Measurements from ENCODE around the gene ATP9A.

Gene ATP9A

GRCh38 chr20:51602131-51602530 is 166.1 kb downstream of the ATP9A start:
- DNase-seq (ENCODE audit: low read depth, low spot score): no peak
- H3K27ac ChIP-seq: no peak overlapping the region
- no peak for TF ChIP-seq EZH2 (IDR thresholded peaks at IDR 0.05)
- no peak for TF ChIP-seq FOXP2 (optimal IDR thresholded peaks at IDR 0.05; ENCODE audit: control extremely low read depth, extremely low read length, insufficient read depth)
- TF ChIP-seq POLR2AphosphoS5 (IDR thresholded peaks at IDR 0.05; ENCODE audit: borderline replicate concordance, low read depth, low read length): no peak

GRCh38 chr20:51600950-51601349 is 167.2 kb downstream of the ATP9A start:
- TF ChIP-seq FOXP2 (optimal IDR thresholded peaks at IDR 0.05; ENCODE audit: control extremely low read depth, extremely low read length, insufficient read depth) (no peak), POLR2AphosphoS5 (IDR thresholded peaks at IDR 0.05; ENCODE audit: borderline replicate concordance, low read depth, low read length) (no peak), EZH2 (IDR thresholded peaks at IDR 0.05) (no peak)
- DNase-seq (ENCODE audit: low read depth, low spot score): no peak
- H3K9ac ChIP-seq (ENCODE audit: insufficient read length): no peak overlapping the region
- no peaks in the 10 kb centered on the region for H3K9me3 ChIP-seq (ENCODE audit: low read depth, low read length)
- H3K4me3 ChIP-seq: no peak overlapping the region
- H3K27ac ChIP-seq: no peak overlapping the region
- H3K36me3 ChIP-seq (ENCODE audit: insufficient read depth, low read length): no peaks in the 10 kb centered on the region

More at GRCh38 chr20:51602131-51602530, 166.1 kb downstream of the ATP9A start:
- Histone ChIP-seq H3K9ac (ENCODE audit: insufficient read length) (no peak overlapping the region), H3K36me3 (ENCODE audit: insufficient read depth, low read length) (no peaks in the 10 kb centered on the region), H3K9me3 (ENCODE audit: low read depth, low read length) (no peaks in the 10 kb centered on the region), H3K4me3 (no peak overlapping the region)

GRCh38 chr20:51600016-51600420 is 168.2 kb downstream of the ATP9A start:
- DNase-seq (ENCODE audit: low read depth, low spot score): no peak
- Histone ChIP-seq H3K36me3 (ENCODE audit: insufficient read depth, low read length) (no peaks in the 10 kb centered on the region), H3K9me3 (ENCODE audit: low read depth, low read length) (no peaks in the 10 kb centered on the region), H3K9ac (ENCODE audit: insufficient read length) (no peak overlapping the region), H3K4me3 (no peak overlapping the region), H3K27ac (no peak overlapping the region)
- TF ChIP-seq POLR2AphosphoS5 (IDR thresholded peaks at IDR 0.05; ENCODE audit: borderline replicate concordance, low read depth, low read length) (no peak), FOXP2 (optimal IDR thresholded peaks at IDR 0.05; ENCODE audit: control extremely low read depth, extremely low read length, insufficient read depth) (no peak), EZH2 (IDR thresholded peaks at IDR 0.05) (no peak)

- no peak overlapping the region for H3K27ac ChIP-seq
- no peaks in the 10 kb centered on the region for H3K9me3 ChIP-seq (ENCODE audit: low read depth, low read length)
- no peaks in the 10 kb centered on the region for H3K36me3 ChIP-seq (ENCODE audit: insufficient read depth, low read length)
- H3K4me3 ChIP-seq: no peak overlapping the region
- no peak for DNase-seq (ENCODE audit: low read depth, low spot score)
- TF ChIP-seq POLR2AphosphoS5 (IDR thresholded peaks at IDR 0.05; ENCODE audit: borderline replicate concordance, low read depth, low read length) (no peak), FOXP2 (optimal IDR thresholded peaks at IDR 0.05; ENCODE audit: control extremely low read depth, extremely low read length, insufficient read depth) (no peak), EZH2 (IDR thresholded peaks at IDR 0.05) (no peak)
- no peak overlapping the region for H3K9ac ChIP-seq (ENCODE audit: insufficient read length)
These were observed 169.6 kb downstream of the ATP9A start for GRCh38 chr20:51598556-51598955.

- peak overlapping the region; percentile 63 for H3K4me3 ChIP-seq
- no peak for DNase-seq (ENCODE audit: low read depth, low spot score)
- no peaks in the 10 kb centered on the region for H3K36me3 ChIP-seq (ENCODE audit: insufficient read depth, low read length)
- no peak overlapping the region for H3K9ac ChIP-seq (ENCODE audit: insufficient read length)
- no peaks in the 10 kb centered on the region for H3K9me3 ChIP-seq (ENCODE audit: low read depth, low read length)
- TF ChIP-seq FOXP2 (optimal IDR thresholded peaks at IDR 0.05; ENCODE audit: control extremely low read depth, extremely low read length, insufficient read depth) (no peak), EZH2 (IDR thresholded peaks at IDR 0.05) (no peak), POLR2AphosphoS5 (IDR thresholded peaks at IDR 0.05; ENCODE audit: borderline replicate concordance, low read depth, low read length) (no peak)
- H3K27ac ChIP-seq: peak overlapping the region; percentile 88
These were observed 170.6 kb downstream of the ATP9A start for GRCh38 chr20:51597389-51598231.

- Histone ChIP-seq H3K4me3 (peak overlapping the region; percentile 63), H3K27ac (peak overlapping the region; percentile 88), H3K36me3 (ENCODE audit: insufficient read depth, low read length) (no peaks in the 10 kb centered on the region), H3K9me3 (ENCODE audit: low read depth, low read length) (no peaks in the 10 kb centered on the region), H3K9ac (ENCODE audit: insufficient read length) (peak overlapping the region; percentile 67)
- TF ChIP-seq POLR2AphosphoS5 (IDR thresholded peaks at IDR 0.05; ENCODE audit: borderline replicate concordance, low read depth, low read length) (no peak), FOXP2 (optimal IDR thresholded peaks at IDR 0.05; ENCODE audit: control extremely low read depth, extremely low read length, insufficient read depth) (no peak), EZH2 (IDR thresholded peaks at IDR 0.05) (no peak)
- DNase-seq (ENCODE audit: low read depth, low spot score): peak; percentile 22
These were observed 171.4 kb downstream of the ATP9A start for GRCh38 chr20:51596668-51597388.

- no peaks in the 10 kb centered on the region for H3K36me3 ChIP-seq (ENCODE audit: insufficient read depth, low read length)
- TF ChIP-seq POLR2AphosphoS5 (IDR thresholded peaks at IDR 0.05; ENCODE audit: borderline replicate concordance, low read depth, low read length) (no peak), FOXP2 (optimal IDR thresholded peaks at IDR 0.05; ENCODE audit: control extremely low read depth, extremely low read length, insufficient read depth) (no peak), EZH2 (IDR thresholded peaks at IDR 0.05) (no peak)
- no peak overlapping the region for H3K9ac ChIP-seq (ENCODE audit: insufficient read length)
- no peak for DNase-seq (ENCODE audit: low read depth, low spot score)
- peak overlapping the region; percentile 88; the same call in 1 of the 2 replicates for H3K27ac ChIP-seq
- no peaks in the 10 kb centered on the region for H3K9me3 ChIP-seq (ENCODE audit: low read depth, low read length)
- no peak overlapping the region for H3K4me3 ChIP-seq
These were observed 172.4 kb downstream of the ATP9A start for GRCh38 chr20:51595744-51596143.

- TF ChIP-seq FOXP2 (optimal IDR thresholded peaks at IDR 0.05; ENCODE audit: control extremely low read depth, extremely low read length, insufficient read depth): no peak
- TF ChIP-seq EZH2 (IDR thresholded peaks at IDR 0.05): no peak
- TF ChIP-seq POLR2AphosphoS5 (IDR thresholded peaks at IDR 0.05; ENCODE audit: borderline replicate concordance, low read depth, low read length): no peak
- Histone ChIP-seq H3K36me3 (ENCODE audit: insufficient read depth, low read length) (no peaks in the 10 kb centered on the region), H3K4me3 (peak overlapping the region; percentile 37; the same call in 1 of the 2 replicates), H3K27ac (peak overlapping the region; percentile 30; the same call in 1 of the 2 replicates), H3K9ac (ENCODE audit: insufficient read length) (no peak overlapping the region), H3K9me3 (ENCODE audit: low read depth, low read length) (no peaks in the 10 kb centered on the region)
- peak; percentile 16 for DNase-seq (ENCODE audit: low read depth, low spot score)
These were observed 173.1 kb downstream of the ATP9A start for GRCh38 chr20:51595058-51595532.

All from SK-N-MC (cell line).